ENCODE measurements around the gene FSHR. TPM values are rescaled to one million over a fixed set of nuclear protein-coding genes. Genes with fewer than 3 reads are reported as not detected.

The FSHR gene
- total and polyA plus RNA-seq, 2 of the 4 experiments (the other 2 are of a cell fraction), result not detected

DNA sequence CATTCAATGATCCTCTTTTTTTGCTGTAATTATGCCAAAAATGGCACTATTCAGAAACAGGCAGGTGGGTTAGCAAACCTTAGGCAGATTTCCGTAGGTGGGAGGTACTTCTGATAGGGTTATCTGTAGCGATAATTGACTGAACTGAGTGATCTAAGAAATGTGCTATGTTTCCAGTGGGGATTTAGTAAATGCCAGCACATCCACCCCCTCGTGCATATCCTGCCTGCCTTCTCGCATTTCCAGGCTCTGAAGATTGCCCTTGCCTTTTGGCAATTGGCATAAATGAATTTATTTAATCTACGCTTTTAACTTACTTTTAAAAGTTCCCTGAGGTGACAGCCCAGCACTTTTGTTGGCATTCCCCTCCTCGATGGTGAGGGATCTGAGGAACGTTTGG is 576 bp upstream of the FSHR start:
- no CpG with 5 or more reads among the region's 7 CpGs for WGBS, 2 experiments (ENCODE audit: extremely low coverage in 2 of 2, insufficient read length in 1 of 2)
- intact Hi-C loops (cut with micrococcal nuclease) (no loop called here), dilution Hi-C loops (cut with HindIII; ENCODE audit: low sequenced_read_pairs, unreplicated experiment) (no loop called here), in situ Hi-C loops (cut with MboI; ENCODE audit: low sequenced_read_pairs) (no loop called here)
- no peak overlapping the region for H2AK5ac ChIP-seq (ENCODE audit: low read depth, low read length)
- no peaks in the 10 kb centered on the region for H3K79me1 ChIP-seq (ENCODE audit: low read depth in 1 of 2, low read length in 2 of 2)
- no peak overlapping the region for H3K9ac ChIP-seq (ENCODE audit: low read depth, low read length)
- no peak overlapping the region for H2BK5ac ChIP-seq (ENCODE audit: low read depth, low read length, poor library complexity, severe bottlenecking)
- H3K4me1 ChIP-seq (ENCODE audit: control insufficient read depth, insufficient read depth, low read length), result no peaks in the 10 kb centered on the region
- no peaks in the 10 kb centered on the region for H3K36me3 ChIP-seq (ENCODE audit: control insufficient read depth, insufficient read depth, low read length)
- H3K9me1 ChIP-seq (ENCODE audit: insufficient read depth, low read length), result no peaks in the 10 kb centered on the region
- TF ChIP-seq NFE2L2 (IDR thresholded peaks at IDR 0.05; ENCODE audit: low read depth, low read length) (no peak), MAZ (IDR thresholded peaks at IDR 0.05; ENCODE audit: borderline replicate concordance, low read depth, low read length) (no peak), RCOR1 (IDR thresholded peaks at IDR 0.05; ENCODE audit: insufficient replicate concordance, low read length) (no peak), CEBPB (IDR thresholded peaks at IDR 0.05; ENCODE audit: low read depth, low read length) (no peak), RAD21 (IDR thresholded peaks at IDR 0.05; ENCODE audit: low read length) (no peak), POLR2A (IDR thresholded peaks at IDR 0.05; ENCODE audit: low read depth, low read length) (no peak), RFX5 (IDR thresholded peaks at IDR 0.05; ENCODE audit: low read depth, low read length) (no peak), USF2 (IDR thresholded peaks at IDR 0.05; ENCODE audit: low read depth, low read length) (no peak), BHLHE40 (IDR thresholded peaks at IDR 0.05; ENCODE audit: low read depth, low read length) (no peak), MAFK (IDR thresholded peaks at IDR 0.05; ENCODE audit: low read depth, low read length) (no peak), MXI1 (IDR thresholded peaks at IDR 0.05; ENCODE audit: borderline replicate concordance, low read depth, low read length) (no peak), FOS (IDR thresholded peaks at IDR 0.05; ENCODE audit: low read depth, low read length) (no peak), SMC3 (IDR thresholded peaks at IDR 0.05; ENCODE audit: low read depth, low read length) (no peak), ELK1 (IDR thresholded peaks at IDR 0.05; ENCODE audit: borderline replicate concordance, low read depth, low read length) (no peak), CHD1 (IDR thresholded peaks at IDR 0.05; ENCODE audit: low read depth, low read length) (no peak)
- TF ChIP-seq, protein P1, sequence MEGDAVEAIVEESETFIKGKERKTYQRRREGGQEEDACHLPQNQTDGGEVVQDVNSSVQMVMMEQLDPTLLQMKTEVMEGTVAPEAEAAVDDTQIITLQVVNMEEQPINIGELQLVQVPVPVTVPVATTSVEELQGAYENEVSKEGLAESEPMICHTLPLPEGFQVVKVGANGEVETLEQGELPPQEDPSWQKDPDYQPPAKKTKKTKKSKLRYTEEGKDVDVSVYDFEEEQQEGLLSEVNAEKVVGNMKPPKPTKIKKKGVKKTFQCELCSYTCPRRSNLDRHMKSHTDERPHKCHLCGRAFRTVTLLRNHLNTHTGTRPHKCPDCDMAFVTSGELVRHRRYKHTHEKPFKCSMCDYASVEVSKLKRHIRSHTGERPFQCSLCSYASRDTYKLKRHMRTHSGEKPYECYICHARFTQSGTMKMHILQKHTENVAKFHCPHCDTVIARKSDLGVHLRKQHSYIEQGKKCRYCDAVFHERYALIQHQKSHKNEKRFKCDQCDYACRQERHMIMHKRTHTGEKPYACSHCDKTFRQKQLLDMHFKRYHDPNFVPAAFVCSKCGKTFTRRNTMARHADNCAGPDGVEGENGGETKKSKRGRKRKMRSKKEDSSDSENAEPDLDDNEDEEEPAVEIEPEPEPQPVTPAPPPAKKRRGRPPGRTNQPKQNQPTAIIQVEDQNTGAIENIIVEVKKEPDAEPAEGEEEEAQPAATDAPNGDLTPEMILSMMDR (conservative IDR thresholded peaks at IDR 0.05; ENCODE audit: low read depth, low read length), result no peak
- ChIA-PET CTCF (no interaction called here), POLR2A (ENCODE audit: unreplicated experiment) (no interaction called here)
- no peaks in the 10 kb centered on the region for H4K20me1 ChIP-seq (ENCODE audit: insufficient read depth, low read length)
- DNase-seq, result no peak
- H4K5ac ChIP-seq (ENCODE audit: low read depth, low read length), result no peak overlapping the region
- no peak overlapping the region for H3K4me2 ChIP-seq (ENCODE audit: low read depth, low read length)
- no peak overlapping the region for H3K14ac ChIP-seq (replicated peaks; ENCODE audit: low read depth, low read length)
- no peak overlapping the region for H4K91ac ChIP-seq (ENCODE audit: insufficient read depth, low read depth, low read length)
- H2BK20ac ChIP-seq (ENCODE audit: low read depth, low read length), result no peak overlapping the region
- no peak overlapping the region for H2BK15ac ChIP-seq (ENCODE audit: low read depth, low read length)
- no peaks in the 10 kb centered on the region for H3K27me3 ChIP-seq (ENCODE audit: control insufficient read depth, insufficient read depth, low read length)
- no peak overlapping the region for H3K4me3 ChIP-seq (ENCODE audit: insufficient read depth, low read depth, low read length)
- peaks cover 7% of the 10 kb centered on the region; the same call in 1 of the 2 replicates for H3K9me3 ChIP-seq (ENCODE audit: control insufficient read depth, insufficient read depth, low read length)
- no peak overlapping the region for H3K23ac ChIP-seq (ENCODE audit: low read depth, low read length)
- H4K8ac ChIP-seq (ENCODE audit: low read depth in 2 of 2, low read length in 2 of 2), result no peak overlapping the region
- no peak for ATAC-seq (ENCODE audit: low read depth)
- no peak overlapping the region for H3K18ac ChIP-seq (ENCODE audit: low read depth, low read length)
- no peak overlapping the region for H3K4ac ChIP-seq (ENCODE audit: low read depth, low read length)
- H3K27ac ChIP-seq (ENCODE audit: insufficient read depth, low read length), result no peak overlapping the region
- no peak overlapping the region for H2AFZ ChIP-seq (replicated peaks; ENCODE audit: low read length, poor library complexity)
- H3K56ac ChIP-seq (ENCODE audit: extremely low read depth, insufficient read depth, low read length), result no peak overlapping the region
- H2AK9ac ChIP-seq (replicated peaks; ENCODE audit: low read depth, low read length, poor library complexity), result no peak overlapping the region
- BruUV-seq (replicated peaks), result no TSS peak
- H2BK120ac ChIP-seq (ENCODE audit: low read depth, low read length), result no peak overlapping the region

Data from IMR-90 (cell line).